Activated CD4-positive, alpha-beta T cell treated with anti-CD3 and anti-CD28 coated beads, Interleukin-2, amount 50 U/mL, for 4 hours (primary cell): ENCODE measurements around the gene RENBP.

Experiments used
- DNase-seq, 2 experiments: peaks; one replicate each; pipeline ENCODE4 v3.0.0-alpha.2; 2020

RENBP gene

GRCh38 chrX:153932220-153932915 is 12.1 kb downstream of the RENBP start:
- DNase-seq: no peak

DNA sequence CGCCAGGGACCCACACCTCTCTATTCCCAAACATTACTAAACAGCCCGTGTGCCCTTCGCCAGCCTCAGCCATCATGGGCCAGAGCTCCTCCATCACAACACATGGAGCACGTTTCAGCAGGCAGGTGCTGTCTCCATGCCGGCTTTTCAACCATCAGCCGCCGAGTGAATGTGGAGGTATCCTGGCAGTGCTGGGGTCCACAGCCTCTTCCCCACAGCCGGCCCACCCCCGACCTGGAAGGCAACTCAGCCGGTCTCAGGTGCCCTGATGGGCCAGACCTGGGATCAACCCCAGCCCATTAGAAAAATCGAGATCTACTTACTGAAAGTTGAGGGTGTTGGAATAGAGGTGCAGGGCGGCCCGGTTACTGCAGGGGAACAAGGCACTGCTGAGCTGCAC is 12.7 kb downstream of the RENBP start:
- no peak for DNase-seq

GRCh38 chrX:153931151-153931550 is 13.3 kb downstream of the RENBP start:
- DNase-seq: no peak

GRCh38 chrX:153930011-153930910 is 14.2 kb downstream of the RENBP start:
- no peak for DNase-seq

- DNase-seq: no peak
Measured at GRCh38 chrX:153929576-153929975, 14.9 kb downstream of the RENBP start.

GRCh38 chrX:153928846-153929245 is 15.6 kb downstream of the RENBP start:
- no peak for DNase-seq

GRCh38 chrX:153927922-153928760 is 16.3 kb downstream of the RENBP start:
- peak; percentile 85 to 89 for DNase-seq

GRCh38 chrX:153927672-153927921 is 16.8 kb downstream of the RENBP start:
- no peak for DNase-seq

- peak; percentile 51 to 60 for DNase-seq
Measured at GRCh38 chrX:153926858-153927671, 17.4 kb downstream of the RENBP start.

DNA sequence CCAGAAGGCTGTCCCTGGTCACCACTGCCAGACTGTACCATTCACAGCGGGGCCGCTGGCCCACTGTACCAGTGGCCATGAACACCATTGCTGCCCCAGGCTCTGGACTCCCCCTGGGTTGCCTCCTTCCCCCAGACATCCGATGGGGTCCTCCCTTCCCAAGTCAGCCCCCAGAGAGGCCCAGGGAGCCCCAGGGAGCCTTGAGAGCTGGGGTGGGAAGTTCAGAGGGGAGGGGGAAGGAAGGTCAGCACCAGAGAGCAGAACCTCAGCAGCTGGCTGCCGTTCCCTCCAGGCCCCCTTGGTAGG is 17.9 kb downstream of the RENBP start:
- DNase-seq: no peak

DNA sequence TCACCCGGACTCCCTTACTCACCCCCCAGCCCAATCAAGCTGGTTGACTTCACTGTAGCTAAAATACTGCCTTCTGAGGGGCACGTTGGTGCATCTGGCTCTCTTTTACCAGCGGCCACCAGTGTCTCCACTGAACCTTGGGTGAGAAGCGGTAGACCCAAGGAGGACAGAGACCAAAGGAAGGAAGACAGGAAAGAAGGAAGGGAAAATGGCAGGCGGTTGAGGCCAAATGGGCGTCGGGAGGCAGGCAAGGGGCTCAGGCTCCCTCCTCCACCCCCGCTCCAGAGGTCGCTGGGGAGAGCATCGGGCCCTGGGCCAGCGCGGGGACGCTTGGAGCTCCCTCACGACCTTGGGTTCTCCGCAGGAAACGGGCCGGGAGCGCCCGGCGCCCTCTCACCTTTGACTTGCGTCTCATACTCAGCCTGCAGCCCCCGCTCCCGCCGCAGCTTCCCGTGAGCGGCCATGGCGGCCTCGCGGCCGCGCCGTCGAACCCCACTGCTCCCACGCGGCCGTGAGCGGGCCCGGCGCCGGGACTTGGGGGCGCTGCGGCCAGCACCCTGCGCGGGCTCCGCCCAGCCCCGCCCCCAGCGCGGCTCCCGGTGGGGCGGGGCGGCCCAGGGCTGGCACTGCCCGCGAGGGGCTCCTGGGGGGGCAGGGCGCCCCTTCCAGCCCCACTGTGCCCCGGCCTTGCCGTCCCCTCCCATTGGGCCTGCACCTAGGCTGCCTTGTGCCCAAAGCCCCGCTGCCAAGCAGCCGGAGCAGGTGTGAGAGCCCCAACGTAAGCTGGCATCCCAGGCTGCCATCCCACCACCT is 18.5 kb downstream of the RENBP start, which contains the start of gene ARHGAP4:
ARHGAP4 (minus strand) TSS at position 526 of the 813 bp plus-strand sequence; CDS start at position 464, 62 bp downstream.
- DNase-seq: peak in 1 of 2 experiments; percentile 27

GRCh38 chrX:153925387-153925738 is 19.1 kb downstream of the RENBP start:
- DNase-seq: no peak

GRCh38 chrX:153924149-153924861 is 20.1 kb downstream of the RENBP start:
- DNase-seq: peak in 1 of 2 experiments; percentile 24

GRCh38 chrX:153922932-153923857 is 21.2 kb downstream of the RENBP start:
- no peak for DNase-seq

- DNase-seq: no peak
Measured at GRCh38 chrX:153921511-153922446, 22.7 kb downstream of the RENBP start.

DNA sequence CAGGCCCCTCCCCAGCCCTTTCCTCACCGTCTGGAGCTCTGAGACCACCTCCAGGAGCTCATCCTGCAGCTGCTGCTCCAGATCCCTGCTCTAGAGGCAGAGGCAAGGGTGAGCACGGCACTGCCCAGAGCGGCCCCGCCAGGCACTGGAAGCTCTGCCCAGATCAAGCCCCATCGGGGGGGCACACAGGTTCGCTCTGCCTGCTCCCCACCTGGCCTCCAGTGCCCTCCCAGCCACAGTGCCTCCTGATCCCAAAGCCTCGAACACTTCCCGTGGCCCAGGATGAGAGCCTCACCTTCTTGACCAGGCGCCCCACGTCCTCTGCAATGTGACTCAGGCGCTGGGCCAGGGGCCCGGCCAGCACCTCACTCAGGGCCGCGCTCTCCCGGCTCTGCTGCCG is 23.4 kb downstream of the RENBP start:
- DNase-seq: no peak

GRCh38 chrX:153920546-153920945 is 23.9 kb downstream of the RENBP start:
- DNase-seq: no peak

DNA sequence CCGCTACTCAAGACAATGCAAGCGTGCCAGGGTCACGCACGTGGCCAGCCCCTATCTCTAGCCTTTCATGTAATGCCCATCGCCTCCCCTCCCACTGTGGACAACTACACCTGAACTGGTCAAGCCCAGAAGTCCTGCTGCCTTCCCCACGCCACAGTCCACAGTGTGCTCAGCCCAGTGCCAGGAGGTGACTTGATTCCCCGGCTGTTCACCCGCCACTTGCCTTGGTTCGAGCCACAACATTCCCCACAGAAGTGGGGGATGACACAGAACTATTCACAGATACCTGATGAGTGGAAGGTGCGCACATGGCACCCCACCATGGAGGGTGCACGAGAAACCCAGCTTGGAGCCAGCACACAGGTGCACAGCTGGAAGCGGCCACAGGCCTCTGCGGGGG is 25.2 kb downstream of the RENBP start:
- DNase-seq: no peak

DNA sequence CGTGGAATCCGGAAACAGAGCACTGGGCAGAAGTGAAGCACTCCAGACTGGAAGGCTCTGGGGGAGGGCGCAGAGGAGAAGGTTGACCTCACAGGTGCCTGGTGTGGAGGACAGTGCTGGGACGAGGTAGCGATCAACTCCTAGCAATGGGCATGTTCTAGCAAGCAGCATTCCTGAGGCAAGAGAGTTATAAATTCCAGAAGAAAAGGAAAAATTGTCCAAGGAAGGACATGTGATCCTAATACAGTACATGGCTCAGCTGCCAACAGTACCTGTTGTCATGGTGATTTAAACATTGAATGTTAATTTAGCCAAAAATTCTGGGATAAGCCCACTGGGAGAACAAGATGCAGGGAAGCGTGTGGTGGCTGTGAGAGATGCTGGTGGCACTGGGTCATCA is 26.6 kb downstream of the RENBP start:
- DNase-seq: no peak
